Hematopoietic multipotent progenitor cell treated with erythropoietin and hydrocortisone succinate and interleukin-3 and kit ligand, for 17 days (in vitro differentiated cells): ENCODE results near the gene IFNA13.
"Not testable (repeated sequence)": the region's sequence is repeated elsewhere in the genome, so short reads cannot be mapped to it uniquely, and the experiment has no call there.

Experiments
- DNase-seq: peaks from one replicate; pipeline ENCODE4 v3.0.0-alpha.2; 2015; ENCODE audit warnings: low spot score

Gene IFNA13

GRCh38 chr9:21367957-21368356 is at the start of gene IFNA13:
TSS of gene IFNA13 (minus strand) at chr9:21368057. CDS start at chr9:21368010, 47 bp downstream.
- DNase-seq: no peak

DNA sequence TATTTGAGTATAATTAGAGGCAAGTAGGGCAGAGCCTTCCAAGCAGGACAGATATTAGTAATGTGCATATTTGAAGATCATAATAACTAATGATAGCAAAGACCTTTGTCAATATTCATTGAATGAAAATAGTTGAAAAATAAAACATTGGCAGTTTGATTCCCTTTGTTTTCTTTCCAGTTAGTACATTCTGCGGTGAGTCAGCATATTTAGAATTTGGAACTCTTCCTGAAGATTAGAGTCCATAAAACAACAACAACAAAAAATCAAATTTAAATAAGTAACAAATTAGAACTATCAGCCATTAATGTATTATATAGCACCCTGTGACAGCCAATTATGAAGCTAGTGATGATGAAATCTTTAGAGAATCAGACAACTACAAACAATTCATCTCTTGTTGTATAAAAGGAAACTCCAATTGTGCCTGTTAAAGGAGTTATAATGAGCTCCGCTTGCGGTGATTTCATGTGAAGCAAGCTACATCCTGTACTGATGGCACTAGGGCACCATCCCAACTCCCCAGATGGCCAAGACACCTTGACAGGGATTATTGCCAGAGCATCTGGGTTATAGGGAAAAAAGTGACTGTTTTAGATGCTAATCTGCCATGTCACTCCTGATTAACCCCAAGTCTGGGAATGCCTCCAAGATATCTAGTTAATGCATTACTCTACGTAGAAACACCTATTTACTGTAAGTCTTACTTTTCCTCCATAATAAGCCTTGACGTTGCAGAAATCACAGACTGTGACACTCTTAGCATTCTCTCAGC is 47.8 kb upstream of the IFNA13 start:
- DNase-seq: no peak

DNA sequence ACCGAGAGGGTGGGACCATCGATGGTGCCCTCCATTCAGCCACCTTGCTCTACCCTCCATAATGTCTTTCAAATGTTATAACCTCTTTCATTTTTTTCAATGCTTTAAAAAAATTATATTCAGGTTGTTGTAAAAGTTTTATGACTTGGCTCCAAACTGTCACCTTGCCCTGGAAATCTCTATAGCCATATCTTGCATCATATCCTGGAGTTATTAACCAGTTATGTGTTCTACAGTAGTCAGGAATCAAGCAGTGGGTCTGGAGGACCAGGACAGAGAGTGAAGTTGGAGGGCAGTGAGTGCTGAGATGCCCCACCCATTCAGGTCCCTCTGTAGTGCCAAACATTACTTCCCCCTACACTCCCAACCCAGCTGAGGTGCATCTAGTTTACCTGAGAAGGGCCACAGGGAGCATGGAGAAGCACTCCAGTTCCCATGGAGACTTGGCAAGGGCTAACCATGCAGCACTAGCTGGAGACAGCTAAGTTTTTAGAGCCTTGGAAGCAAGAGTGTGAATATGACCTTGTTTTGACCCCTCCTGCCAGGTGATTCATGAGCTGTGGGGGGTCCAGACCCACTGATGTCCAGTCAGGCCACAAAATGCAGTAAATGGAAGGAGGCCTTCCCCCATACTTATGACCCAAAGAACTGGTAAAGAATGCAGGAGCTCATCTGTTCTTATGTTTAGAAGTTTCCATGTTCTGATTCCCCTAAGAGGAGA is 46.5 kb upstream of the IFNA13 start:
- DNase-seq: no peak

DNA sequence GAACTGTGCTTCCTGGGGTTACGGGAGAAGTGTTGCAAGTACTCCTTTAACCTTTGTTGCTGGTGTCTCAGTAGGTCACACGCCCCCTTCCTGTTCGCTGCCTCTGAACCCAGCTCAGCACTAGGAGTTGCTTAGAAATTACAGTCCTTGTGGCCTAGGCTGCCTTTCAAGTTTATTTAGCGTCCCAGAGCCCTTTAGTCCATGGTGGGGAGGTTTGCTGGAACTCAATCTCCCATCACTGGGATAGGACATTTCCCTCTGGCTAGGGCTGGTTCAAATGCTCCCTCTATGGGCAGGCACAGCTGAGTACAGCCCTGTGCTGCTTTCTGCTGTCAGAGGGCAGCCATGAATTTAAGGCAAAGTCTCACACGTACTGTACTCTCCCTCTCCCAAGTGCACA is 45.8 kb upstream of the IFNA13 start:
- no peak for DNase-seq

DNA sequence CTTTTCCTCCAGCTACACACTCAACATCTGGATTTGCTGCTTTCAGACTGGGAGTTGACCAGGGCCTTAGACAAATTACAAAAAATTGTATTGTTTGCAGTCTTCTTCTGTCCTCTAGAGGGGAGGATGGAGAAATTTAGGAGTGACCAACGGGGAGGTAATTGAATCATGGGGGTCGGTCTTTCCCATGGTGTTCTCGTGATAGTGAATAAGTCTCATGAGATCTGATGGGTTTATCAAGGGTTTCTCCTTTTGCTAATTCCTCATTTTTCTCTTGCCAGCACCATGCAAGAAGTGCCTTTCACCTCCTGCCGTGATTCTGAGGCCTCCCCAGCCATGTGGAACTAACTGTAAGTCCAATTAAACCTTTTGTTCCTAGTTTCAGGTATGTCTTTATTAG is 45.3 kb upstream of the IFNA13 start:
- no peak for DNase-seq

GRCh38 chr9:21412107-21412506 is 44.2 kb upstream of the IFNA13 start:
- no peak for DNase-seq

DNA sequence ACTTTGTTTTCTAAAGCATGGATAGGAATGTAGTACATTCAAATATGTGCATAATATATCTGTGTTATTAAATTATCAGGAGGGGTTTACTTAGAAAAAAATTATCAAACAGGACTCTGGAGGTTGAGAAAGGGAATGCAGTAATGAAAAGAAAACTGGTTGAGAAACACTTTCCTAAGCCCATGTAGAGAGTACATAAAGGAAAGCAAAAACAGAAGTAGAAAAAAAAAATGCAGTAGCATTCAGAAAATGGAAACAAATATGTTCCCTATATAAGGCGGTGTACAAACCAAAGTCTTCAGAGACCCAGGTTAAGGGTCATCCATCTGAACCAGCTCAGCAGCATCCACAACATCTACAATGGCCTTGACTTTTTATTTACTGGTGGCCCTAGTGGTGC is 41.0 kb upstream of the IFNA13 start, which contains the start of gene IFNA8:
Gene IFNA8 (plus strand): TSS at position 301 of the 400 bp plus-strand sequence. CDS start 60 bp downstream, at position 361.
- no peak for DNase-seq

DNA sequence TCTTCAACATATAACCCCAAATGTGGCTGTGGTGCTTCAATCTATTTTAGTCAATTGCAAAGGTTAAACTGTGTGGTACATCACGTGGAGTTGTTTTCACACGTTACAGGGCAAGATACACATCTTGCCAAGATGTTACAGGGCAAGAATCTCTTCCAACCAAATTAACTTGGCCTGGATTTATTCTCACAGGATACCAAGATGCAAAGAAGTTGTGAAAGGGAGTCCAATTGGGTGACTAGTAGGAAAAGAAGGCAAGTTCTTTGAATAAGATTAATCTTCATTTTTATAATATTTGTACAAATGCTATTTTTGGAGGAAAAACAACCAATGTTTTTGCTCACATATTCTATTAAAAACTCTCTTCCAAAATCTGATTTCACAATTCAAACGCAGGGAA is 36.3 kb upstream of the IFNA13 start:
- DNase-seq: no peak

DNA sequence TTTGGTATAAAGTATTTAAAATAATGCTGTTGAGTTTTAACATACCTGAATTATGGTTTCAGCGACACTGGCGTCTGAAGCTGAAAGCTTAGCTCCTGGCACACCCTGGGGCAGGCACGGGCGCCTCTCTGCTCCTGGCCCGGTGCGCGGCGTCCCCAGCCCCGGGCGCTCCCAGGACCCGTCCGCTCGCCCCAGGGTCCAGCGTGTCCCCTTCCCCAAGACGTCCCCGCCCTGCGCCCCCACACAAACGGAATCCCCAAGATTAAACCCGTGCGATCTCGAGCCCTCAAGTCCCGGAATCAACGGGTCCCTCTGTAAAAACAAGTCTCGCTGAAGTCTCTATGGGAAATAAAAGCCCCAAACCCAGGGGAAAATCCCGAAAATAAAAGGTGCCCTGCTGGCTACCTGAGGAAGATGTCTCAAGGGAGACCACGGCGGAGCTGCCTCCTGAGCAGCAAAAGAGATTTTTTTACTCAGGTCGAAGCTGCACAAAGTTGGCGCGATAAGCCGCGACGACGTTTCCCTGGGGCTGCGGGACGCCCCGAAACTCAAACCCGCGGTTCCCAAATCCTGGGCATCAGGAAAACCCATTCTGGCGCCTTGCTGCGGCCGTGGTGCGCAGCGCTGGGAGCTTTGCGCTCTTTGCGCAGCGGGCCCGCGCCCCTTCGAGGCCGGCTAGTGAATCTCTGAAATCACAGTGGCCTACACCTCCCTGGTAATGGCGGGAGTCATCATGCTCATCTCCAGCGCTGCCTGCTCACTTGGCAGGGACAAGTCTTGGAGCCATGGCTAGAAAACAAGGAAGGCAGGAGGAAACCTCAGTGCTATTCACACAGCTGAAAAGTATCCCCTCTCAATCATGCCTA is 34.8 kb upstream of the IFNA13 start:
- DNase-seq: no peak

DNA sequence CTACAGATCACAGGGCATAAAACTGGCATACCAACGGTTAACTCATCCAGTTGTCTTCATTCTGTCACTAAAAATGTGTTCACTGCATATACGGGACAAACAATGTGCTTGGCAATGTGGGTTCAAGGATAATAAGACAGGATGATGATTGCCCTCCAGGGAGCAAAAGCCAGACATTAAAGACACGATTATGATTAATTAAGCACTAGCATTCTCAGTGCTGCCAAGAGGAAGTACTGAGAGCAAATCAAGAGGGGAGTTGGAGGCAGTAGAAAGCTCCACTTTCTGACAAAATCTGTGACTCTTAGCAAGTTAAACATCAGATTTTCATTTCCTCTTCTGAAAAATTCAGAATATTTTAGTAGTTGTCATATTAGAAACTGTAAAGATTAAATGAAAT is 32.1 kb upstream of the IFNA13 start:
- no peak for DNase-seq

- DNase-seq: no peak
Measured at GRCh38 chr9:21398955-21399489, 31.2 kb upstream of the IFNA13 start.

- DNase-seq: peak; percentile 19
Measured at GRCh38 chr9:21395778-21396717, 28.2 kb upstream of the IFNA13 start.

DNA sequence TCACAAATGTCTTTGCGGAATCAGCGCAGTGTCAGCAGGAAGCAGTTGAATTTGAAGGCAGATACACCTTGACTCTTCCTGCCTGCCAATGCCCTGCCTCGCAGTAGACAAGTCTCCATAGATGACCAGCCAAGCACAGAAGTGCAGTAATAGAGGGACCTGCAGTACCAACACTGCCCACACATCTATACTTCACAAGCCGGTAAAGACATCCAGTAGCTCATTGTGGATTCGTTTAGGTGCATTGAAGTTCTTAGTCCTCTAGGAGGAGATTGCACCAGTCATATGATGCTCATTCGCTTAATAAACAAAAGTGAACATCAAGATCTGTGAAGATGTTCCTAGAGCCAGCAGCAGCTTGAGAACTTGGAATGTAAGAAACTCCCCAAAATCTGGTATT is 24.4 kb upstream of the IFNA13 start:
- DNase-seq: no peak

DNA sequence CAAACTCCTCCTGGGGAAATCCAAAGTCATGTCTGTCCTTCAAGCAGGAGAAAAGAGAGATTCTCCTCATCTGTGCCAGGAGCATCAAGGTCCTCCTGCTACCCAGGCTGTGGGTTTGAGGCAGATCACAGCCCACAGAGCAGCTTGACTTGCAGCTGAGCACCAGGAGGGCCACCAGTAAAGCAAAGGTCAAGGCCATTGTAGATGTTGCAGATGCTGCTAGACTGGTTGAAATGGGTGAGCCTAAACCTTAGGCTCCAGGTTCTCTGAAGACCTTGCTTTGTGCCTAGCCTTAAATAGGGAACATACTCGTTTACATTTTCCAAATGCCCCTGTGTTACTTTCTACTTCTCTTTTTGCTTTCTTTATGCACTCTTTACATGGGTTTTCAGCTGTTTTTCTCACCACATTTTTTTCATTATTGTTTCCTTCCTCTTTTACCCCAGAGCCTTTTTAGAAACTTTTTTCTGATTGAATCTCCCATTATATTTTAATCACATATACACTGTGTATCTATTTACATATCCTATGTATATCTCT is 17.3 kb upstream of the IFNA13 start, which contains the start of gene IFNA2:
Gene IFNA2 (minus strand): TSS at position 268 of the 540 bp plus-strand sequence. CDS start 69 bp downstream, at position 199.
- no peak for DNase-seq

DNA sequence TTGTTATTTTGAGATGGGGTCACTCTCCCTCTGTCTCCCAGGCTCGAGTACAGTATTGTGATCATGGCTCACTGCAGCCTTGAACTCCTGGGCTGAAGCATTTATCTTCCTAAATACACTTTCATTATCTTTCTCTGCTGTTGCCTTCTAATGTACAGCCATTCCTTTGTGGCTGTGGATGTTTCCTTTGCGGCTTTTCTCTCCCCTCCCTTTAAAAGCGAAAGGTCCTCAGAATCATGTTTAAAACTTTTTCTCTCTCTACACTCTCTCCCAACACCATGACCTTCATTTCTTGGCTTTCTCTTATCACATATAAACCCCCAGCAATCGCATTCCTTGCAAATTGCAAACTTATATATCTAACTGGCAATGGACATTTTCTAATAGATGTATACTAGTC is 15.8 kb upstream of the IFNA13 start:
- DNase-seq: no peak

DNA sequence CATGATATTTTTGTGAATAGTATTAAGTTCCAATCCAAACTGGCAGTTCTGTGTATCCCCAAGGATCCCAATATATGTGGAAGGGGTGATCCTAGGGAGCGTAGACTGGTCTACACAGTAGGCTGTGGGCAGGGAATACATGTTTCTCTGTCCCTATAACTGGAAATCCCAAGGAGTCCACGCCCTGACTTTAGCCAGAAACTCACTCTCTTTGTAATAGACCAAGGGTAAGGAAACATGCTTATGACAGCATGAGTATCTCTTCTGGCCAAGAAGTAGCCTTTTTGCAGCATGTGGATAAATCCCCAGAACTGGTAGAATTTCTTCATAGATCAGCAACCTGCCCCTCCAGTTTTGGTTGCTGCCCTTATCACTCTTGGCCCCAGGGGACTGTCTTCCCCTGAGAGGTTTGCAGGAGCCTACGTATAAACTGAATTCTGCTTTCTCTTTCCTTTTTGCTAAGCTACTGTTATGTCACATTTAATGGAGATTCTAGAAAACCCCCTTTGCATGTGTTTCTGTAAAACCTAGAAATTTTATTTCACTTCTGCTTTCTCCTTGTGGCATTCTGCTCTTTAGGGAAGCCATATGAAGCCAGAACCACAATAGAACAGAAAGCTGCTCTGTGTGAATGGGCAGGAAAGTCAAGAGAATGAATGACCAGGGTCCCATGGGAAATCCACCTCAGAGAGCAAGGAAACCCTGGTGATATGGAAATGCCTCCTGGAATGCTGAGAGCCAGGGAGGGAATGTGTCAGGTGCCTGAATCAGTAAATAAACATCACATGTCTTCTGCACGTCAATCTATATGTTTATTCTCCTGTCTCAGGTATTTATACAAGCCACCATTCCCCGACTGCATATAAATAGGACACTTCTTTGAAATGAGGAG is 13.8 kb upstream of the IFNA13 start:
- no peak for DNase-seq

DNA sequence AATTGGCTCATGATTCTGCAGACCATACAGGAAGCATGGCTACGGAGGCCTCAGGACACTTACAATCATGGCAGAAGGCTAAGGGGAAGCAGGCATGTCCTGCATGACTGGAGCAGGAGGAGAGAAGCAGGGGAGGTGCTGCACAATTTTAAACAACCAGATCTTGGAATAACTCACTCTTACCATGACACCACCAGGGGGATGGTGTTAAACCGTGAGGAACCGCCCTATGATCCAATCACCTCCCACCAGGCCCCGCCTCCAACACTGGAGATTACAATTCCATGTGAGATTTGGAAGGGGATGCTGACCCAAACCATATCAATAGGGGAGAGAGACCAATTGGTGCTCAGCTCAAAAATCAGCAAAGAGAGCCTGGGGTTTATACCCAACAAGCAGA is 3.6 kb upstream of the IFNA13 start:
- DNase-seq: not testable (repeated sequence)

DNA sequence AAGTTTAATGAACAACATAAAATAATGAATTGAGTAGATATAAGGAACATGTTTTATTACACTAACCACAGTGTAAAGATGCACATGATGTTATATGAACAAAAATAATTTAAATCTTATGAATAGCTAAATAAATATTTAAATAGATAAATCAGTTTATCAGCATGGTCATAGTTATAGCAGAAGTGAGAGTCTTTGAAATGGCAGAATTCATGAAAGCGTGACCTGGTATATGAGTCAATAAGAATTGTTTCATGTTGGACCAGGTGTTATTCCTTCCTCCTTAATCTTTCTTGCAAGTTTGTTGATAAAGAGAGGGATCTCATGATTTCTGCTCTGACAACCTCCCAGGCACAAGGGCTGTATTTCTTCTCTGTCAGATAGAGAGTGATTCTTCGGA is 688 bp downstream of the IFNA13 start:
- DNase-seq: not testable (repeated sequence)

- DNase-seq: no peak
Measured at GRCh38 chr9:21362287-21362686, 5.6 kb downstream of the IFNA13 start.
